Mesenchymal stem cell (in vitro differentiated cells and primary cell): ENCODE measurements around the gene FILIP1L.

ENCODE experiments used
- DNase-seq: peaks from one replicate; pipeline ENCODE4 v3.0.0-alpha.2; 2013
- H2AFZ ChIP-seq: one replicate; pipeline ENCODE4 v1.6.1; 2013; ENCODE audit warnings: low read depth, mild to moderate bottlenecking, control low read depth, inconsistent platforms, low read length, moderate library complexity
- H2AK5ac ChIP-seq: 2 replicates; pipeline ENCODE4 v1.6.1; 2013; ENCODE audit warnings: low read length, moderate library complexity, mild to moderate bottlenecking, inconsistent platforms; ENCODE audit not compliant: severe bottlenecking
- H2BK120ac ChIP-seq: one replicate; pipeline ENCODE4 v1.6.1; 2013; ENCODE audit warnings: low read depth, mild to moderate bottlenecking, inconsistent platforms, low read length, moderate library complexity
- H2BK12ac ChIP-seq, 2 experiments: one replicate each; pipeline ENCODE4 v1.6.1; 2013; ENCODE audit warnings: inconsistent platforms in 2 of 2, low read length in 2 of 2, mild to moderate bottlenecking in 2 of 2, moderate library complexity in 2 of 2, control low read depth in 1 of 2
- H2BK15ac ChIP-seq: one replicate; pipeline ENCODE4 v1.6.1; 2013; ENCODE audit warnings: mild to moderate bottlenecking, low read depth, inconsistent platforms; ENCODE audit not compliant: poor library complexity, severe bottlenecking
- H2BK5ac ChIP-seq: 2 replicates; pipeline ENCODE4 v1.6.1; 2013; ENCODE audit warnings: low read depth, mild to moderate bottlenecking, low read length, control low read depth, inconsistent platforms; ENCODE audit not compliant: poor library complexity, severe bottlenecking
- H3K14ac ChIP-seq, 2 experiments: one replicate each; pipeline ENCODE4 v1.6.1; 2013; ENCODE audit warnings: inconsistent platforms in 2 of 2, low read length in 2 of 2, control low read depth in 1 of 2, mild to moderate bottlenecking in 1 of 2, moderate library complexity in 1 of 2
- H3K18ac ChIP-seq, 2 experiments: one replicate each; pipeline ENCODE4 v1.6.1; 2013; ENCODE audit warnings: inconsistent platforms in 2 of 2, low read length in 2 of 2, control low read depth in 1 of 2, low read depth in 1 of 2, mild to moderate bottlenecking in 1 of 2
- H3K23ac ChIP-seq, 2 experiments: one replicate each; pipeline ENCODE4 v1.6.1; 2013; ENCODE audit warnings: inconsistent platforms in 2 of 2, low read length in 2 of 2, mild to moderate bottlenecking in 2 of 2, moderate library complexity in 2 of 2, control low read depth in 1 of 2
- H3K27ac ChIP-seq: 2 replicates; pipeline ENCODE4 v1.5.1; 2013; ENCODE audit warnings: mild to moderate bottlenecking, moderate library complexity, low read length, control low read depth, inconsistent platforms; ENCODE audit not compliant: poor library complexity, severe bottlenecking
- H3K27me3 ChIP-seq, 2 experiments: 2 replicates each; pipeline versions ENCODE4 v1.6.1 to v1.7.0; 2013; ENCODE audit warnings: low read length in 2 of 2, mild to moderate bottlenecking in 2 of 2, moderate library complexity in 2 of 2, control low read depth in 1 of 2, inconsistent platforms in 1 of 2; ENCODE audit not compliant: control insufficient read depth in 1 of 2, insufficient read depth in 1 of 2
- H3K36me3 ChIP-seq, 2 experiments: 2 replicates each; pipeline versions ENCODE4 v1.6.1 to v1.7.0; 2013; ENCODE audit warnings: low read length in 2 of 2, control low read depth in 1 of 2, inconsistent platforms in 1 of 2, low read depth in 1 of 2, mild to moderate bottlenecking in 1 of 2; ENCODE audit not compliant: insufficient read depth in 2 of 2, control insufficient read depth in 1 of 2
- H3K4ac ChIP-seq, 2 experiments: one replicate each; pipeline ENCODE4 v1.6.1; 2013; ENCODE audit warnings: inconsistent platforms in 2 of 2, low read length in 2 of 2, mild to moderate bottlenecking in 2 of 2, moderate library complexity in 2 of 2, control low read depth in 1 of 2, low read depth in 1 of 2
- H3K4me1 ChIP-seq: 2 replicates; pipeline ENCODE4 v1.6.1; 2013; ENCODE audit warnings: low read depth, low read length, control low read depth; ENCODE audit not compliant: control insufficient read depth, insufficient read depth
- H3K4me2 ChIP-seq: 2 replicates; pipeline ENCODE4 v1.6.1; 2013; ENCODE audit warnings: low read length, mild to moderate bottlenecking, inconsistent platforms; ENCODE audit not compliant: poor library complexity, severe bottlenecking
- H3K4me3 ChIP-seq, 2 experiments: 2 replicates each; pipeline versions ENCODE4 v1.5.1 to v1.7.0; 2013; ENCODE audit warnings: low read length in 2 of 2, mild to moderate bottlenecking in 2 of 2, control low read depth in 1 of 2, low read depth in 1 of 2; ENCODE audit not compliant: insufficient read depth in 1 of 2
- H3K79me1 ChIP-seq: replicated peaks from 2 replicates; pipeline ENCODE4 v1.6.1; 2013; ENCODE audit warnings: mild to moderate bottlenecking, control low read depth, low read length, inconsistent platforms; ENCODE audit not compliant: poor library complexity, severe bottlenecking
- H3K9ac ChIP-seq: 2 replicates; pipeline ENCODE4 v1.7.0; 2013; ENCODE audit warnings: mild to moderate bottlenecking, low read length, moderate library complexity
- H3K9me3 ChIP-seq: 2 replicates; pipeline ENCODE4 v1.7.0; 2013; ENCODE audit warnings: mild to moderate bottlenecking, low read length; ENCODE audit not compliant: control insufficient read depth
- H4K8ac ChIP-seq: one replicate; pipeline ENCODE4 v1.6.1; 2013; ENCODE audit warnings: inconsistent platforms, mild to moderate bottlenecking, low read length, moderate library complexity
- H4K91ac ChIP-seq: one replicate; pipeline ENCODE4 v1.6.1; 2013; ENCODE audit warnings: mild to moderate bottlenecking, low read length, inconsistent platforms
- WGBS: methylation state at CpG from one replicate; pipeline ENCODE4 v1.1.7; 2013; ENCODE audit warnings: mixed read lengths; 5-methylcytosine and 5-hydroxymethylcytosine counted together

The FILIP1L gene

DNA sequence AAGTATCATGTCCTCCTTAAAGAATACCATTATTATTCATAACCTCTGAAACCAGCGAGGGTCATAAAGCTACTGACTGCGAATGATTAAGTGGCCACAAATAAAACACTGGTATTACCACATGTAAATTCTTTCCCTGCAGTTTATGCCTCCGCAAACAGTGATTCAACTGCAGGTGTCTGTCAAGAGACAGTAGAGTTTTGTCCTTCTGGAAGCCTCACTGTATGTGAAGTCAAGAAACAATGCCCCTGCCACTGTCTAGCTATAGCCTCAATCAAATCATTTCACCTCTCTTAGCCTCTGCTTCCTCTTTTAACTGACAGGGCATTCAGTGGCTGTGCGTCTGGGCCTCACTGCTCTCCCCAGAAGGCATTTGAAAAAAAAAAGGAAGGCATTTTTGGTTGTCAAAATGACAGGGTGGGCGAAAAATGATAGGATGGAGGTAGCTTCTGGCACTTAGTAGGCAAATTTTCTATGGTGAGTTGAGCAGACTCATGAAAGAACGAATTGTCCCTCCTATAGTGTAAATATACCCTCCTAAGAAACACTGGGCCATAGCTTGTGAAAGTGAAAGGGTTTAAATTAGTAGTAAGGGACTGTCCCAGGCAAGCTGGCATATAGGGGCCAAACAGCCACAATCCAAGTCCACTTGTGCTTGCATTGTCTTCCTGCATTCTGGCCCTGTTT is 66.7 kb downstream of the FILIP1L start:
- peak overlapping the region; percentile 90 to 99 for H2BK12ac ChIP-seq
- peak overlapping the region; percentile 99 for H2BK5ac ChIP-seq
- H3K23ac ChIP-seq = no peak overlapping the region
- peak overlapping the region in 1 of 2 experiments; percentile 83 for H3K14ac ChIP-seq
- peak; percentile 84 for DNase-seq
- H2BK15ac ChIP-seq = no peak overlapping the region
- H3K27me3 ChIP-seq = no peaks in the 10 kb centered on the region
- no peak overlapping the region for H3K4me2 ChIP-seq
- peak overlapping the region; percentile 96 for H3K27ac ChIP-seq
- peak overlapping the region in 1 of 2 experiments; percentile 96 for H3K4ac ChIP-seq
- no peaks in the 10 kb centered on the region for H3K9me3 ChIP-seq
- peak overlapping the region; percentile 49 for H2AFZ ChIP-seq
- peak overlapping the region; percentile 100 for H2AK5ac ChIP-seq
- H4K8ac ChIP-seq = peak overlapping the region; percentile 71
- H3K9ac ChIP-seq = no peak overlapping the region
- H3K79me1 ChIP-seq = peaks cover 4% of the 10 kb centered on the region
- peak overlapping the region; percentile 71 to 97 for H3K18ac ChIP-seq
- H2BK120ac ChIP-seq = peak overlapping the region; percentile 21
- WGBS = 8% methylated on average over 5 of the region's 6 CpGs
- H4K91ac ChIP-seq = no peak overlapping the region
- H3K36me3 ChIP-seq = no peaks in the 10 kb centered on the region
- H3K4me3 ChIP-seq = no peak overlapping the region
- peaks cover 7% of the 10 kb centered on the region for H3K4me1 ChIP-seq

- no peaks in the 10 kb centered on the region for H3K27me3 ChIP-seq
- no peak overlapping the region for H2AFZ ChIP-seq
- H4K8ac ChIP-seq = no peak overlapping the region
- no peak overlapping the region for H3K18ac ChIP-seq
- WGBS = no CpG with 5 or more reads among the region's 2 CpGs
- H2BK5ac ChIP-seq = peak overlapping the region; percentile 84
- no peak overlapping the region for H3K4me2 ChIP-seq
- no peak overlapping the region for H2AK5ac ChIP-seq
- H3K36me3 ChIP-seq = no peaks in the 10 kb centered on the region
- no peaks in the 10 kb centered on the region for H3K9me3 ChIP-seq
- no peak overlapping the region for H3K9ac ChIP-seq
- no peak for DNase-seq
- no peak overlapping the region for H3K14ac ChIP-seq
- no peak overlapping the region for H3K4ac ChIP-seq
- no peak overlapping the region for H2BK15ac ChIP-seq
- H3K4me3 ChIP-seq = no peak overlapping the region
- H3K23ac ChIP-seq = no peak overlapping the region
- H4K91ac ChIP-seq = no peak overlapping the region
- peaks cover 4% of the 10 kb centered on the region for H3K79me1 ChIP-seq
- no peak overlapping the region for H2BK120ac ChIP-seq
- no peak overlapping the region for H2BK12ac ChIP-seq
- peak overlapping the region; percentile 92 for H3K27ac ChIP-seq
- H3K4me1 ChIP-seq = peaks cover 7% of the 10 kb centered on the region
These were observed 67.3 kb downstream of the FILIP1L start for GRCh38 chr3:100046986-100047385.

DNA sequence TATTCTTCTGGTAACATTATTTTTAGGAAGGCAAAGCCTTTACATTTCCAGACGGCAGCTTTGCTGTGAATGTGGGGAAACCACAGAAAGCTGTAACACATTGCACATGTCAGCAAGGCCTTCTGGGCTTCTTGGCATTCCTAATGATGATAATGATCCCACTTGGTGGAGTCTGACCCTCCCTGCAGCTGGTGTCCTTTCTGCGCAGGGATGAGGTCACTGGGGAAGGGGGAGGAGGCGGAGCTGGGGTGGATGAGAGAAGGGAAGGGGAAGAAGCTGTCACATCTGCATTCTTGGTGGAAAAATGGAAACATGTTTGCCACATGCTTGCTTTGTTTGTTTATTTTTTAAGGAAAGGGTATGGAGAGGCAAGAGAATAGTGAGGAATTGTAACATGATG is 68.6 kb downstream of the FILIP1L start:
- no peaks in the 10 kb centered on the region for H3K36me3 ChIP-seq
- H3K18ac ChIP-seq = no peak overlapping the region
- no peak overlapping the region for H3K14ac ChIP-seq
- DNase-seq = peak; percentile 100
- no peak overlapping the region for H4K8ac ChIP-seq
- H3K79me1 ChIP-seq = peaks cover 4% of the 10 kb centered on the region
- no peak overlapping the region for H3K4me2 ChIP-seq
- no peak overlapping the region for H2AK5ac ChIP-seq
- H4K91ac ChIP-seq = no peak overlapping the region
- no peak overlapping the region for H3K4ac ChIP-seq
- H2BK15ac ChIP-seq = no peak overlapping the region
- WGBS = 0% methylated on average over 3 of the region's 3 CpGs
- H3K9me3 ChIP-seq = no peaks in the 10 kb centered on the region
- peaks cover 7% of the 10 kb centered on the region for H3K4me1 ChIP-seq
- no peak overlapping the region for H2BK120ac ChIP-seq
- H2BK12ac ChIP-seq = no peak overlapping the region
- H2AFZ ChIP-seq = no peak overlapping the region
- no peak overlapping the region for H3K23ac ChIP-seq
- H3K27me3 ChIP-seq = no peaks in the 10 kb centered on the region
- H3K9ac ChIP-seq = peak overlapping the region; percentile 40
- peak overlapping the region; percentile 84 for H2BK5ac ChIP-seq
- no peak overlapping the region for H3K4me3 ChIP-seq
- peak overlapping the region; percentile 94 for H3K27ac ChIP-seq

DNA sequence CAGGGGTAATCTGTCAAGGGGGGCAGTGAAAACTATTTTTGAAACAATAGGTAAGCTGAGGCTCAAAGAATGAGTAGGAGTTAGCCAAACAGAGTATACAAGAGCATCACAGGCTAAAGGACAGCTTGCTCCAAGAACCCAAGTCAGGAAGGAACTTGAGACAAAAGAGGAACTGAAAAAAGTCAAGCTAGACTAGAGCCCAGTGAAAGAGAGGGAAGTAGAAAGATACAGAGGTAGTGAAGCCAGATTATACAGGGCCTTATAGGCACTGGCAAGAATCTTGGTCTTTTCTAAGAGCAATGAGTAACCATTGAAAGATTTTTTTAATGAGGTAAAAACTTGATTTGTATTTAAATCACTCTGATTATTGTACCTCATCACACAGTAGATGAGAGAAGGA is 69.9 kb downstream of the FILIP1L start:
- H2BK120ac ChIP-seq = peak overlapping the region; percentile 29
- H2AFZ ChIP-seq = no peak overlapping the region
- no peak overlapping the region for H3K27ac ChIP-seq
- H3K23ac ChIP-seq = no peak overlapping the region
- peak overlapping the region; percentile 99 for H2AK5ac ChIP-seq
- no peaks in the 10 kb centered on the region for H3K27me3 ChIP-seq
- DNase-seq = no peak
- no peak overlapping the region for H2BK5ac ChIP-seq
- H4K8ac ChIP-seq = no peak overlapping the region
- H3K4ac ChIP-seq = peak overlapping the region in 1 of 2 experiments; percentile 73
- no peak overlapping the region for H2BK15ac ChIP-seq
- no peaks in the 10 kb centered on the region for H3K9me3 ChIP-seq
- no peak overlapping the region for H3K9ac ChIP-seq
- peak overlapping the region in 1 of 2 experiments; percentile 80 for H3K18ac ChIP-seq
- no peak overlapping the region for H3K4me3 ChIP-seq
- H2BK12ac ChIP-seq = peak overlapping the region in 1 of 2 experiments; percentile 52
- no peak overlapping the region for H4K91ac ChIP-seq
- H3K36me3 ChIP-seq = no peaks in the 10 kb centered on the region
- no peak overlapping the region for H3K4me2 ChIP-seq
- H3K14ac ChIP-seq = no peak overlapping the region
- H3K4me1 ChIP-seq = peaks cover 8% of the 10 kb centered on the region
- H3K79me1 ChIP-seq = peaks cover 4% of the 10 kb centered on the region
